K562 (cell line): ENCODE measurements around the gene DENND2C. TPM values are rescaled to one million over a fixed set of nuclear protein-coding genes. Genes with fewer than 3 reads are reported as not detected.

Experiments used
- ARHGAP35 ChIP-seq: fragments of 450-650 bp; IDR thresholded peaks from 2 replicates; pipeline ENCODE4 v1.6.1; 2018; ENCODE audit not compliant: partially characterized antibody
- ATF7 ChIP-seq: fragments of 450-650 bp; IDR thresholded peaks from 2 replicates; pipeline ENCODE4 v1.7.1; 2014; ENCODE audit warnings: mild to moderate bottlenecking, moderate library complexity
- HDAC6 ChIP-seq: IDR thresholded peaks from 2 replicates; pipeline ENCODE4 v1.6.1; 2012; ENCODE audit warnings: low read depth, mild to moderate bottlenecking, control low read depth, inconsistent platforms, low read length, moderate library complexity
- KAT7 ChIP-seq: sonication (generic); formaldehyde crosslinking; IDR thresholded peaks from 2 replicates; pipeline ENCODE4 v1.8.0; 2022; ENCODE audit warnings: missing genetic modification reagents, mild to moderate bottlenecking, borderline replicate concordance
- NFE2 ChIP-seq: IDR thresholded peaks from 2 replicates; pipeline ENCODE4 v1.6.1; 2014; ENCODE audit warnings: antibody characterized with exemption, low read depth
- RAD51 ChIP-seq: fragments of 450-650 bp; IDR thresholded peaks from 2 replicates; pipeline ENCODE4 v1.7.1; 2016; ENCODE audit warnings: low read depth, mild to moderate bottlenecking, borderline replicate concordance
- STAT5A ChIP-seq: IDR thresholded peaks from 2 replicates; pipeline ENCODE4 v1.6.1; 2012; ENCODE audit warnings: low read length, inconsistent platforms, borderline replicate concordance
- TCFL5 ChIP-seq: fragments of 250-450 bp; sonication (Bioruptor Pico); conservative IDR thresholded peaks from 2 replicates; pipeline ENCODE4 v1.6.1; 2021; ENCODE audit warnings: mild to moderate bottlenecking, moderate library complexity, matching md5 sums
- TEAD4 ChIP-seq, 2 experiments: sonication (generic) in 1 of 2; formaldehyde crosslinking in 1 of 2; IDR thresholded peaks; 2 replicates each; pipeline versions ENCODE4 v1.6.1 to v1.8.0; 2012 to 2022; ENCODE audit warnings: borderline replicate concordance in 1 of 2, inconsistent platforms in 1 of 2, low read length in 1 of 2, mild to moderate bottlenecking in 1 of 2, missing genetic modification reagents in 1 of 2
- WHSC1 ChIP-seq: IDR thresholded peaks from one replicate; pipeline ENCODE4 v1.6.1; 2012; ENCODE audit warnings: low read length, control low read depth, inconsistent platforms
- ZC3H4 ChIP-seq: sonication (generic); formaldehyde crosslinking; IDR thresholded peaks from 2 replicates; pipeline ENCODE4 v1.9.0; 2021; ENCODE audit warnings: missing genetic modification reagents, borderline replicate concordance
- ZFPM2 ChIP-seq: fragments of 250-450 bp; sonication (Bioruptor Pico); IDR thresholded peaks from 2 replicates; pipeline ENCODE4 v1.5.1; 2022; ENCODE audit warnings: mild to moderate bottlenecking
- ZNF589 ChIP-seq: fragments of 200-800 bp; sonication (Bioruptor generic); IDR thresholded peaks from 2 replicates; pipeline ENCODE4 v1.6.1; 2016; ENCODE audit warnings: low read depth, missing genetic modification characterization, missing compliant biosample characterization
- ZNF717 ChIP-seq: fragments of 250-450 bp; sonication (Bioruptor Pico); IDR thresholded peaks from 2 replicates; pipeline ENCODE4 v1.5.0; 2021
- polyA plus RNA-seq, 8 experiments: library from polyadenylated mRNA; depleted of rRNA in 4 of 8; stranded (reverse) in 5 of 8; unstranded in 3 of 8; fragments of >200 nt; fragmentation: Nextera tagmentation in 2 of 8; fragmentation: Illumina TruSeq in 1 of 8; extraction: Ambion mirVana in 2 of 8; extraction: Trizol in 1 of 8; gene quantifications; 2 replicates each; pipeline versions ENCODE4 v1.2.1 to v1.2.3, GENCODE V29; 2011 to 2014; ENCODE audit warnings: inconsistent platforms in 1 of 8, missing spikeins in 1 of 8
- total RNA-seq, 7 experiments: library from RNA; depleted of rRNA in 6 of 7; stranded (reverse); fragments of >200 nt in 6 of 7; fragmentation: Illumina TruSeq in 2 of 7; extraction: Trizol in 2 of 7; gene quantifications; 2 replicates each; pipeline versions ENCODE4 v1.2.1 to v1.2.3, GENCODE V29; 2011 to 2021; ENCODE audit warnings: low replicate concordance in 1 of 7
- TF ChIP-seq, protein P1 (sequence below): fragments of 200-800 bp; sonication (Bioruptor generic); IDR thresholded peaks from 2 replicates; pipeline ENCODE4 v1.6.1; 2017; ENCODE audit warnings: missing genetic modification characterization, missing compliant biosample characterization
- TF ChIP-seq, protein P2 (sequence below): fragments of 450-650 bp; IDR thresholded peaks from 2 replicates; pipeline ENCODE4 v1.6.1; 2014; ENCODE audit warnings: low read depth, mild to moderate bottlenecking, moderate library complexity, borderline replicate concordance
- TF ChIP-seq, protein P3 (sequence below): fragments of 250-450 bp; sonication (Bioruptor Pico); IDR thresholded peaks from 2 replicates; pipeline ENCODE4 v1.5.0; 2021; ENCODE audit warnings: mild to moderate bottlenecking, borderline replicate concordance
- TF ChIP-seq, protein P4 (sequence below): fragments of 450-650 bp; formaldehyde crosslinking; IDR thresholded peaks from 2 replicates; pipeline ENCODE4 v1.4.0; 2022; ENCODE audit warnings: missing genetic modification characterization
- TF ChIP-seq, protein P5 (sequence below), 2 experiments: fragments of 450-650 bp in 1 of 2; sonication (generic) in 1 of 2; formaldehyde crosslinking; conservative IDR thresholded peaks; 2 replicates each; pipeline versions ENCODE4 v1.4.0 to v1.8.1; 2020 to 2022; ENCODE audit warnings: mild to moderate bottlenecking in 1 of 2, missing genetic modification reagents in 1 of 2

DENND2C gene
- total and polyA plus RNA-seq, 9 of the 15 experiments (the other 6 are each of a cell fraction or from before 2014, with no cell fraction given) = 0.03 to 0.25 (median 0.14) TPM

DNA sequence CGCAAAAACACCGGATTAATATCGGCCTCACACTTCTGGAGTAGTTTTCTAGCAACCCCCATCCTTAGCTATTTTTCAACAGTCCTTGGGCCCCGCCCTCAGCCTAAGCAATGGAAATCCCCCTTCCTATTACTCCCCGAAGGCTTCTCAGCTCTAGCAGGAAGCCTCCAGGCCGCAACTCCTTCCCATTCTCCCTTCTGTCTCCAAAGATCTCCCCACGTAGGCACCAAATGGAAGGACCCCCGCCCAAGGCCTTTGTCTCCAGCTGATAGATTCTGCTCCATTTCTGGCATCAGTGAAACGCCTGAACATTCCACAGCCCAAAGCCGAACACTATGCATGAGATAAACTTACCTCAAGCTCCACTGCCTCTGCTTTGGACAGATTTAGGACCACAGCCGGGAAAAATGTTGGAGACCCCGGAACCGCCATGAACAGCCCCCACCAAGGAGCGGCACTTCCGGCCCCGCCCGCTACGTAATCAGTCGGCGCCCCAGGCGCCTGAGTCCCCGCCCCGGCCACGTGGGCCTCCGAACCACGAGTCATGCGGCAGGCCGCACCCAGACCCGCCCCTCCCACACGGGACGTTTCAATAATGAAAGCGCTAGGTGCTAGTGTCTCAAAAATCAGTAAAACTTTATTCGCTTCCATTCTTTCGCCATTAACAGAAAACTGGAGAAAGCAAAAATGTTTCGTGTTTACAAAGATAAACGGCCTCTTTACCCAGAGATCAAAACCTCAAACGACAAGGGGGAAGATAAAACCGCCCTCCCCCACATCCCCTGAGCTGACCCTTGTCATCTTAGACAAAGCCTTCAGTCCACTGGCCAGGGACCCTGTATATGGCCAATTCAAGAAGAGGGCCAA is 46.7 kb upstream of the DENND2C start, which contains the start of gene NRAS (continued):
- TF ChIP-seq TEAD4 (IDR thresholded peaks at IDR 0.05; ENCODE audit: low read length) = peak; percentile 64
- TF ChIP-seq TEAD4 (CRISPR knock-in tag; IDR thresholded peaks at IDR 0.05; ENCODE audit: borderline replicate concordance) = no peak
- TF ChIP-seq, protein P1, sequence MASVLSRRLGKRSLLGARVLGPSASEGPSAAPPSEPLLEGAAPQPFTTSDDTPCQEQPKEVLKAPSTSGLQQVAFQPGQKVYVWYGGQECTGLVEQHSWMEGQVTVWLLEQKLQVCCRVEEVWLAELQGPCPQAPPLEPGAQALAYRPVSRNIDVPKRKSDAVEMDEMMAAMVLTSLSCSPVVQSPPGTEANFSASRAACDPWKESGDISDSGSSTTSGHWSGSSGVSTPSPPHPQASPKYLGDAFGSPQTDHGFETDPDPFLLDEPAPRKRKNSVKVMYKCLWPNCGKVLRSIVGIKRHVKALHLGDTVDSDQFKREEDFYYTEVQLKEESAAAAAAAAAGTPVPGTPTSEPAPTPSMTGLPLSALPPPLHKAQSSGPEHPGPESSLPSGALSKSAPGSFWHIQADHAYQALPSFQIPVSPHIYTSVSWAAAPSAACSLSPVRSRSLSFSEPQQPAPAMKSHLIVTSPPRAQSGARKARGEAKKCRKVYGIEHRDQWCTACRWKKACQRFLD (CRISPR knock-in tag) = no peak
- no peak for TF ChIP-seq WHSC1
- TF ChIP-seq, protein P2, sequence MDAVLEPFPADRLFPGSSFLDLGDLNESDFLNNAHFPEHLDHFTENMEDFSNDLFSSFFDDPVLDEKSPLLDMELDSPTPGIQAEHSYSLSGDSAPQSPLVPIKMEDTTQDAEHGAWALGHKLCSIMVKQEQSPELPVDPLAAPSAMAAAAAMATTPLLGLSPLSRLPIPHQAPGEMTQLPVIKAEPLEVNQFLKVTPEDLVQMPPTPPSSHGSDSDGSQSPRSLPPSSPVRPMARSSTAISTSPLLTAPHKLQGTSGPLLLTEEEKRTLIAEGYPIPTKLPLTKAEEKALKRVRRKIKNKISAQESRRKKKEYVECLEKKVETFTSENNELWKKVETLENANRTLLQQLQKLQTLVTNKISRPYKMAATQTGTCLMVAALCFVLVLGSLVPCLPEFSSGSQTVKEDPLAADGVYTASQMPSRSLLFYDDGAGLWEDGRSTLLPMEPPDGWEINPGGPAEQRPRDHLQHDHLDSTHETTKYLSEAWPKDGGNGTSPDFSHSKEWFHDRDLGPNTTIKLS = peak; percentile 99
- no peak for TF ChIP-seq ZC3H4 (CRISPR knock-in tag)
- no peak; the same call in 1 of the 2 replicates for TF ChIP-seq ZNF589
- TF ChIP-seq NFE2 = 0 out of 2 replicates have a peak, but pooled peaks have one; percentile 9
- peak; percentile 91 for TF ChIP-seq RAD51
- TF ChIP-seq, protein P3, sequence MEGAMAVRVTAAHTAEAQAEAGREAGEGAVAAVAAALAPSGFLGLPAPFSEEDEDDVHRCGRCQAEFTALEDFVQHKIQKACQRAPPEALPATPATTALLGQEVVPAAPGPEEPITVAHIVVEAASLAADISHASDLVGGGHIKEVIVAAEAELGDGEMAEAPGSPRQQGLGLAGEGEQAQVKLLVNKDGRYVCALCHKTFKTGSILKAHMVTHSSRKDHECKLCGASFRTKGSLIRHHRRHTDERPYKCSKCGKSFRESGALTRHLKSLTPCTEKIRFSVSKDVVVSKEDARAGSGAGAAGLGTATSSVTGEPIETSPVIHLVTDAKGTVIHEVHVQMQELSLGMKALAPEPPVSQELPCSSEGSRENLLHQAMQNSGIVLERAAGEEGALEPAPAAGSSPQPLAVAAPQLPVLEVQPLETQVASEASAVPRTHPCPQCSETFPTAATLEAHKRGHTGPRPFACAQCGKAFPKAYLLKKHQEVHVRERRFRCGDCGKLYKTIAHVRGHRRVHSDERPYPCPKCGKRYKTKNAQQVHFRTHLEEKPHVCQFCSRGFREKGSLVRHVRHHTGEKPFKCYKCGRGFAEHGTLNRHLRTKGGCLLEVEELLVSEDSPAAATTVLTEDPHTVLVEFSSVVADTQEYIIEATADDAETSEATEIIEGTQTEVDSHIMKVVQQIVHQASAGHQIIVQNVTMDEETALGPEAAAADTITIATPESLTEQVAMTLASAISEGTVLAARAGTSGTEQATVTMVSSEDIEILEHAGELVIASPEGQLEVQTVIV (CRISPR knock-in tag) = no peak
- TF ChIP-seq, protein P4, sequence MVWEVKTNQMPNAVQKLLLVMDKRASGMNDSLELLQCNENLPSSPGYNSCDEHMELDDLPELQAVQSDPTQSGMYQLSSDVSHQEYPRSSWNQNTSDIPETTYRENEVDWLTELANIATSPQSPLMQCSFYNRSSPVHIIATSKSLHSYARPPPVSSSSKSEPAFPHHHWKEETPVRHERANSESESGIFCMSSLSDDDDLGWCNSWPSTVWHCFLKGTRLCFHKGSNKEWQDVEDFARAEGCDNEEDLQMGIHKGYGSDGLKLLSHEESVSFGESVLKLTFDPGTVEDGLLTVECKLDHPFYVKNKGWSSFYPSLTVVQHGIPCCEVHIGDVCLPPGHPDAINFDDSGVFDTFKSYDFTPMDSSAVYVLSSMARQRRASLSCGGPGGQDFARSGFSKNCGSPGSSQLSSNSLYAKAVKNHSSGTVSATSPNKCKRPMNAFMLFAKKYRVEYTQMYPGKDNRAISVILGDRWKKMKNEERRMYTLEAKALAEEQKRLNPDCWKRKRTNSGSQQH (CRISPR knock-in tag) = no peak
- TF ChIP-seq ARHGAP35 = no peak
- TF ChIP-seq STAT5A = 0 out of 2 replicates have a peak, but pooled peaks have one; percentile 14
- TF ChIP-seq ZNF717 = no peak
- TF ChIP-seq, protein P5, sequence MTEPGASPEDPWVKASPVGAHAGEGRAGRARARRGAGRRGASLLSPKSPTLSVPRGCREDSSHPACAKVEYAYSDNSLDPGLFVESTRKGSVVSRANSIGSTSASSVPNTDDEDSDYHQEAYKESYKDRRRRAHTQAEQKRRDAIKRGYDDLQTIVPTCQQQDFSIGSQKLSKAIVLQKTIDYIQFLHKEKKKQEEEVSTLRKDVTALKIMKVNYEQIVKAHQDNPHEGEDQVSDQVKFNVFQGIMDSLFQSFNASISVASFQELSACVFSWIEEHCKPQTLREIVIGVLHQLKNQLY (CRISPR knock-in tag; conservative IDR thresholded peaks at IDR 0.05) = 0 out of 4 replicates have a peak, but pooled peaks of 1 of the 2 experiments have one; percentile 18
- TF ChIP-seq TCFL5 (CRISPR knock-in tag) = no peak
- no peak for TF ChIP-seq HDAC6
- 0 out of 2 replicates have a peak, but pooled peaks have one; percentile 48 for TF ChIP-seq ZFPM2 (CRISPR knock-in tag)
- TF ChIP-seq KAT7 (CRISPR knock-in tag) = peak; percentile 58; the same call in 1 of the 2 replicates
- TF ChIP-seq ATF7 = peak; percentile 91
